Endothelial cell of umbilical vein (primary cell): ENCODE results near the gene USP16. TPM values are rescaled to one million over a fixed set of nuclear protein-coding genes. Genes with fewer than 3 reads are reported as not detected.

Experiments used
- BruUV-seq: library from RNA; stranded (reverse); fragments of 400-500 nt; replicated peaks from 2 replicates; lab custom pipeline; 2021; lab: Mats Ljungman, UMichigan
- CTCF ChIA-PET: fragments of 300-600, 350-600 bp; sonication (Branson Sonifier 250); formaldehyde crosslinking; loops from one replicate; lab custom pipeline; 2021; ENCODE audit warnings: antibody characterized with exemption, inconsistent platforms; lab: Charles Lee
- POLR2A ChIA-PET: fragments of 300-600, 350-600 bp; sonication (Branson Sonifier 250); formaldehyde crosslinking; loops from one replicate; lab custom pipeline; 2021; ENCODE audit warnings: antibody characterized with exemption, inconsistent platforms; lab: Charles Lee
- DNase-seq: peaks from one replicate; pipeline ENCODE4 v3.0.0-alpha.2; 2011; ENCODE audit warnings: low read depth, low spot score
- FAIRE-seq: peaks from 2 replicates; lab custom pipeline; 2011; peaks lifted over from hg19 to GRCh38; lab: Jason Lieb, UNC
- H2AFZ ChIP-seq: 2 replicates; pipeline ENCODE4 v1.6.0; 2012; ENCODE audit warnings: low read depth, low read length, control low read depth, inconsistent platforms
- H3K27ac ChIP-seq: 2 replicates; pipeline ENCODE4 v1.5.1; 2011; ENCODE audit warnings: low read depth, mild to moderate bottlenecking, control low read depth, low read length, moderate library complexity; ENCODE audit not compliant: insufficient read depth
- H3K27me3 ChIP-seq, 2 experiments: 2 replicates each; pipeline versions ENCODE4 v1.6.0 to v1.6.1; 2011; ENCODE audit warnings: low read length in 2 of 2, mixed read lengths in 1 of 2; ENCODE audit not compliant: control insufficient read depth in 2 of 2, insufficient read depth in 2 of 2
- H3K36me3 ChIP-seq, 2 experiments: 2 replicates in 1 of 2; 3 replicates in 1 of 2; pipeline ENCODE4 v1.5.1; 2011; ENCODE audit warnings: low read length in 2 of 2, mild to moderate bottlenecking in 1 of 2, moderate library complexity in 1 of 2; ENCODE audit not compliant: control insufficient read depth in 2 of 2, insufficient read depth in 2 of 2; ENCODE audit errors: extremely low read depth in 1 of 2
- H3K4me1 ChIP-seq: 3 replicates; pipeline ENCODE4 v1.5.1; 2011; ENCODE audit warnings: mild to moderate bottlenecking, low read length; ENCODE audit not compliant: control insufficient read depth, insufficient read depth; ENCODE audit errors: extremely low read depth
- H3K4me2 ChIP-seq: 2 replicates; pipeline ENCODE4 v1.6.1; 2011; ENCODE audit warnings: low read length, control low read depth, mixed read lengths; ENCODE audit not compliant: insufficient read depth
- H3K4me3 ChIP-seq, 3 experiments: fragments of 200-600 bp in 1 of 3; sonication (generic), shearing (Covaris generic) in 1 of 3; replicated peaks in 1 of 3; 2 replicates each; pipeline ENCODE4 v1.5.1; 2011 to 2016; ENCODE audit warnings: control low read depth in 3 of 3, low read length in 3 of 3, mild to moderate bottlenecking in 2 of 3, inconsistent platforms in 1 of 3, low read depth in 1 of 3, moderate library complexity in 1 of 3; ENCODE audit not compliant: insufficient read depth in 1 of 3
- H3K79me2 ChIP-seq: 2 replicates; pipeline ENCODE4 v1.6.0; 2012; ENCODE audit warnings: low read length, inconsistent platforms; ENCODE audit not compliant: control insufficient read depth, insufficient read depth
- H3K9ac ChIP-seq: replicated peaks from 2 replicates; pipeline ENCODE3; 2011; ENCODE audit warnings: low read length, control low read depth; ENCODE audit not compliant: insufficient read depth; ENCODE audit errors: extremely low read depth
- H3K9me1 ChIP-seq: replicated peaks from 3 replicates; pipeline ENCODE4 v1.6.0; 2011; ENCODE audit warnings: mild to moderate bottlenecking, low read length; ENCODE audit not compliant: control insufficient read depth, insufficient read depth; ENCODE audit errors: extremely low read depth
- H3K9me3 ChIP-seq: replicated peaks from 2 replicates; pipeline ENCODE4 v1.5.1; 2012; ENCODE audit warnings: low read length, inconsistent platforms; ENCODE audit not compliant: control insufficient read depth, insufficient read depth
- H4K20me1 ChIP-seq: replicated peaks from 2 replicates; pipeline ENCODE3; 2011; ENCODE audit warnings: mild to moderate bottlenecking, low read length; ENCODE audit not compliant: control insufficient read depth, insufficient read depth; ENCODE audit errors: extremely low read depth
- CTCF ChIP-seq, 2 donors: IDR thresholded peaks; 1 replicate in 1 of 2; 2 replicates in 1 of 2; pipeline ENCODE4 v1.5.1; 2011; ENCODE audit warnings: low read length in 2 of 2, mild to moderate bottlenecking in 2 of 2, moderate library complexity in 2 of 2, control low read depth in 1 of 2, inconsistent platforms in 1 of 2, low read depth in 1 of 2; ENCODE audit not compliant: insufficient read depth in 1 of 2; ENCODE audit errors: extremely low read depth in 1 of 2
- EZH2 ChIP-seq: IDR thresholded peaks from 2 replicates; pipeline ENCODE4 v1.6.1; 2012; ENCODE audit warnings: borderline replicate concordance, low read depth, mild to moderate bottlenecking, moderate library complexity, low read length, inconsistent platforms; ENCODE audit not compliant: severe bottlenecking
- FOS ChIP-seq: IDR thresholded peaks from 2 replicates; pipeline ENCODE4 v1.6.1; 2011; ENCODE audit warnings: mild to moderate bottlenecking, low read length, moderate library complexity, borderline replicate concordance; ENCODE audit not compliant: insufficient read depth
- GATA2 ChIP-seq: IDR thresholded peaks from 2 replicates; pipeline ENCODE4 v1.7.0; 2011; ENCODE audit warnings: low read depth, mild to moderate bottlenecking, moderate library complexity, mixed read lengths, low read length; ENCODE audit not compliant: insufficient read length, insufficient read depth
- JUN ChIP-seq: IDR thresholded peaks from 2 replicates; pipeline ENCODE4 v1.6.1; 2011; ENCODE audit warnings: borderline replicate concordance, low read depth; ENCODE audit not compliant: insufficient read length, insufficient read depth
- MAX ChIP-seq: IDR thresholded peaks from 2 replicates; pipeline ENCODE4 v1.6.1; 2011; ENCODE audit not compliant: insufficient read depth, insufficient read length
- MYC ChIP-seq: IDR thresholded peaks from one replicate; pipeline ENCODE4 v1.6.1; 2011; ENCODE audit warnings: mild to moderate bottlenecking, low read depth, low read length
- POLR2A ChIP-seq: IDR thresholded peaks from 2 replicates; pipeline ENCODE4 v1.6.1; 2012; ENCODE audit warnings: low read depth, mild to moderate bottlenecking, control low read depth, low read length
- POLR2AphosphoS5 ChIP-seq: IDR thresholded peaks from 2 replicates; pipeline ENCODE4 v1.6.1; 2012; ENCODE audit warnings: low read depth, mild to moderate bottlenecking, control low read depth, low read length, moderate library complexity; ENCODE audit not compliant: insufficient read depth
- dilution Hi-C: fragments of 300-500 bp; cut with MboI; formaldehyde crosslinking; loops from one replicate; pipeline ENCODE4 v1.15.0; 2019; ENCODE audit warnings: low sequenced_read_pairs; ENCODE audit not compliant: extremely low pct_ligation_motif_present
- intact Hi-C: fragments of 100-400 bp; cut with micrococcal nuclease; formaldehyde crosslinking; loops from one replicate; pipeline ENCODE4 v1.10.0; 2022
- polyA plus RNA-seq, 4 experiments: library from polyadenylated mRNA; depleted of rRNA in 3 of 4; stranded (reverse) in 3 of 4; unstranded in 1 of 4; fragments of >200 nt; gene quantifications; 2 replicates each; pipeline versions ENCODE4 v1.2.1 to v1.2.3, GENCODE V29; 2011 to 2012; ENCODE audit warnings: missing spikeins in 1 of 4
- total RNA-seq: library from RNA; stranded (reverse); gene quantifications from 2 replicates; pipeline ENCODE4 v1.2.3, GENCODE V29; 2021

Gene USP16
- total and polyA plus RNA-seq, 2 donors (not counting 3 experiments of a cell fraction or from before 2014, with no cell fraction given), result 5.9 to 31.3 TPM

- Histone ChIP-seq H3K27me3 (no peaks in the 10 kb centered on the region), H3K79me2 (peaks cover 49% of the 10 kb centered on the region), H3K9me3 (no peaks in the 10 kb centered on the region), H3K36me3 (peaks cover 0 to 10% of the 10 kb centered on the region in 2 experiments), H4K20me1 (peaks cover 18% of the 10 kb centered on the region), H3K4me2 (peak overlapping the region; percentile 100), H3K9me1 (no peaks in the 10 kb centered on the region), H3K9ac (peak overlapping the region; percentile 94), H3K4me1 (peaks cover 21% of the 10 kb centered on the region), H2AFZ (no peak overlapping the region), H3K4me3 (peak overlapping the region; percentile 28 to 100 (median 95)), H3K27ac (peak overlapping the region; percentile 68)
- POLR2A ChIA-PET, result interaction anchor here (1.1 to 1.5 kb wide), 2 partner anchors 34 to 70 kb away, joined by 3 to 4 read pairs; no protein-coding TSS in a partner anchor
- dilution Hi-C loops (no loop called here), intact Hi-C loops (loop anchor here (1.0 to 5.0 kb wide), 6 partner anchors 49 to 436 kb away; partner anchors contain the start of genes BACH1, LTN1 and USP16)
- no TSS peak for BruUV-seq
- TF ChIP-seq MYC, result no peak
- TF ChIP-seq FOS, result no peak
- no peak for TF ChIP-seq MAX
- TF ChIP-seq POLR2AphosphoS5, result no peak
- no peak for TF ChIP-seq CTCF (IDR thresholded peaks at IDR 0.05; ENCODE audit: extremely low read depth in 1 of 2, insufficient read depth in 1 of 2, low read depth in 1 of 2, low read length in 2 of 2)
- TF ChIP-seq GATA2, result no peak
- TF ChIP-seq EZH2, result no peak
- TF ChIP-seq JUN, result no peak
- no peak for TF ChIP-seq POLR2A
- CTCF ChIA-PET, result interaction anchor here (1.2 to 2.0 kb wide), 2 partner anchors 13 to 299 kb away, joined by 3 to 7 read pairs; no protein-coding TSS in a partner anchor
- FAIRE-seq, result peak; percentile 67
- DNase-seq, result peak; percentile 54
These were observed 48.4 kb downstream of the USP16 start for GRCh38 chr21:29072873-29073221.
